ENCODE results near the gene SMG9.
A peak's percentile ranks its signal among the peaks of the same experiment; 100 is the strongest.

Gene SMG9

GRCh38 chr19:43704002-43704705, 50.6 kb downstream of the SMG9 start:
- H3K27ac ChIP-seq: no peak overlapping the region
- H3K4me1 ChIP-seq: peaks cover 0 to 7% (median 3%) of the 10 kb centered on the region in 4 donors
- no peaks in the 10 kb centered on the region for H3K36me3 ChIP-seq
- H3K4me3 ChIP-seq: no peak overlapping the region
- H3K9me3 ChIP-seq: peaks cover 0 to 8% (median 5%) of the 10 kb centered on the region in 3 donors
- TF ChIP-seq CTCF (IDR thresholded peaks at IDR 0.05): no peak
- H3K27me3 ChIP-seq: peaks cover 0 to 19% of the 10 kb centered on the region in 2 donors
- intact Hi-C loops (cut with DNase I; ENCODE audit: low total_unique reads): no loop called here
- no peak for DNase-seq

GRCh38 chr19:43700395-43701000, 54.3 kb downstream of the SMG9 start:
- no peak for TF ChIP-seq CTCF (IDR thresholded peaks at IDR 0.05)
- H3K4me1 ChIP-seq: peaks cover 0 to 8% (median 4%) of the 10 kb centered on the region in 4 donors
- H3K9me3 ChIP-seq: peaks cover 0 to 8% (median 7%) of the 10 kb centered on the region in 3 donors
- peak overlapping the region; percentile 1 to 20 for H3K4me3 ChIP-seq
- peak overlapping the region in 1 of 2 donors; percentile 38 for H3K27ac ChIP-seq
- H3K36me3 ChIP-seq: no peaks in the 10 kb centered on the region
- intact Hi-C loops (cut with DNase I; ENCODE audit: low total_unique reads): no loop called here
- peak; percentile 58 to 73 for DNase-seq
- peaks cover 0 to 22% of the 10 kb centered on the region in 2 donors for H3K27me3 ChIP-seq

GRCh38 chr19:43699506-43700394, 55.0 kb downstream of the SMG9 start:
- no peak for DNase-seq
- peaks cover 0 to 8% (median 4%) of the 10 kb centered on the region in 4 donors for H3K4me1 ChIP-seq
- no peak for TF ChIP-seq CTCF (IDR thresholded peaks at IDR 0.05)
- H3K9me3 ChIP-seq: peaks cover 0 to 8% (median 7%) of the 10 kb centered on the region in 3 donors
- H3K4me3 ChIP-seq: peak overlapping the region; percentile 23 to 38
- peak overlapping the region in 1 of 2 donors; percentile 38 for H3K27ac ChIP-seq
- no peaks in the 10 kb centered on the region for H3K36me3 ChIP-seq
- peaks cover 0 to 22% of the 10 kb centered on the region in 2 donors for H3K27me3 ChIP-seq
- intact Hi-C loops (cut with DNase I; ENCODE audit: low total_unique reads): no loop called here

DNA sequence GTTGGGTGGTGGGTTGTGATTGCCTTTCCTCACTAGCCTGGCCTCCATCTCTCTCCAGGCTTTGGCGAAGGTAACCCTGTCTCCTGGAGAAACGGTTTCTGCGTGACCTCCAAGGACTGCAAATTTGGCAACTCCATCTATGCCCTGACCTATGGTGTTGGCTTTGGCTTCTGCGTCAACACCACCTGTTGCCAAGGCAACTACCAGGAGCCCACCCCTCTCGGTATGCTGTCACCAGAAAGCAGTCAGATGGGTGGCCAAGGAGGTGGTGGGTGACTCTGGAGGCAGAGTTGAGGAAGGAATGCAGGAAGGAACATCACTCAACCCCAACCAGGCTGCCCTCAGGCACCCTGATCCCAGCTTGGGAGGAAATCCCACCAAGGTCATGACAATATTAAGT, 57.5 kb downstream of the SMG9 start:
- peaks cover 0 to 22% of the 10 kb centered on the region in 2 donors for H3K27me3 ChIP-seq
- peaks cover 0 to 9% (median 8%) of the 10 kb centered on the region in 3 donors for H3K9me3 ChIP-seq
- no peak overlapping the region for H3K27ac ChIP-seq
- no peak for TF ChIP-seq CTCF (IDR thresholded peaks at IDR 0.05)
- H3K36me3 ChIP-seq: no peaks in the 10 kb centered on the region
- no peak for DNase-seq
- intact Hi-C loops (cut with DNase I; ENCODE audit: low total_unique reads): no loop called here
- H3K4me3 ChIP-seq: no peak overlapping the region
- peaks cover 0 to 8% (median 4%) of the 10 kb centered on the region in 4 donors for H3K4me1 ChIP-seq

GRCh38 chr19:43695985-43696704, 58.6 kb downstream of the SMG9 start:
- no peak for TF ChIP-seq CTCF (IDR thresholded peaks at IDR 0.05)
- DNase-seq: no peak
- Histone ChIP-seq H3K9me3 (peaks cover 3 to 21% (median 19%) of the 10 kb centered on the region in 3 donors), H3K27ac (no peak overlapping the region), H3K4me3 (no peak overlapping the region), H3K4me1 (peaks cover 0 to 8% (median 4%) of the 10 kb centered on the region in 4 donors), H3K27me3 (peaks cover 0 to 22% of the 10 kb centered on the region in 2 donors), H3K36me3 (no peaks in the 10 kb centered on the region)
- intact Hi-C loops (cut with DNase I; ENCODE audit: low total_unique reads): no loop called here

All from tibial artery (tissue), 4 donors.